Mesenchymal stem cell (in vitro differentiated cells and primary cell): Measurements from ENCODE around the gene TRAF3IP1.

ENCODE experiments used
- DNase-seq: peaks from one replicate; pipeline ENCODE4 v3.0.0-alpha.2; 2013
- H2AFZ ChIP-seq: one replicate; pipeline ENCODE4 v1.6.1; 2013; ENCODE audit warnings: low read depth, mild to moderate bottlenecking, control low read depth, inconsistent platforms, low read length, moderate library complexity
- H2AK5ac ChIP-seq: 2 replicates; pipeline ENCODE4 v1.6.1; 2013; ENCODE audit warnings: low read length, moderate library complexity, mild to moderate bottlenecking, inconsistent platforms; ENCODE audit not compliant: severe bottlenecking
- H2BK120ac ChIP-seq: one replicate; pipeline ENCODE4 v1.6.1; 2013; ENCODE audit warnings: low read depth, mild to moderate bottlenecking, inconsistent platforms, low read length, moderate library complexity
- H2BK12ac ChIP-seq, 2 experiments: one replicate each; pipeline ENCODE4 v1.6.1; 2013; ENCODE audit warnings: inconsistent platforms in 2 of 2, low read length in 2 of 2, mild to moderate bottlenecking in 2 of 2, moderate library complexity in 2 of 2, control low read depth in 1 of 2
- H2BK15ac ChIP-seq: one replicate; pipeline ENCODE4 v1.6.1; 2013; ENCODE audit warnings: mild to moderate bottlenecking, low read depth, inconsistent platforms; ENCODE audit not compliant: poor library complexity, severe bottlenecking
- H2BK5ac ChIP-seq: 2 replicates; pipeline ENCODE4 v1.6.1; 2013; ENCODE audit warnings: low read depth, mild to moderate bottlenecking, low read length, control low read depth, inconsistent platforms; ENCODE audit not compliant: poor library complexity, severe bottlenecking
- H3K14ac ChIP-seq, 2 experiments: one replicate each; pipeline ENCODE4 v1.6.1; 2013; ENCODE audit warnings: inconsistent platforms in 2 of 2, low read length in 2 of 2, control low read depth in 1 of 2, mild to moderate bottlenecking in 1 of 2, moderate library complexity in 1 of 2
- H3K18ac ChIP-seq, 2 experiments: one replicate each; pipeline ENCODE4 v1.6.1; 2013; ENCODE audit warnings: inconsistent platforms in 2 of 2, low read length in 2 of 2, control low read depth in 1 of 2, low read depth in 1 of 2, mild to moderate bottlenecking in 1 of 2
- H3K23ac ChIP-seq, 2 experiments: one replicate each; pipeline ENCODE4 v1.6.1; 2013; ENCODE audit warnings: inconsistent platforms in 2 of 2, low read length in 2 of 2, mild to moderate bottlenecking in 2 of 2, moderate library complexity in 2 of 2, control low read depth in 1 of 2
- H3K27ac ChIP-seq: 2 replicates; pipeline ENCODE4 v1.5.1; 2013; ENCODE audit warnings: mild to moderate bottlenecking, moderate library complexity, low read length, control low read depth, inconsistent platforms; ENCODE audit not compliant: poor library complexity, severe bottlenecking
- H3K27me3 ChIP-seq, 2 experiments: 2 replicates each; pipeline versions ENCODE4 v1.6.1 to v1.7.0; 2013; ENCODE audit warnings: low read length in 2 of 2, mild to moderate bottlenecking in 2 of 2, moderate library complexity in 2 of 2, control low read depth in 1 of 2, inconsistent platforms in 1 of 2; ENCODE audit not compliant: control insufficient read depth in 1 of 2, insufficient read depth in 1 of 2
- H3K36me3 ChIP-seq, 2 experiments: 2 replicates each; pipeline versions ENCODE4 v1.6.1 to v1.7.0; 2013; ENCODE audit warnings: low read length in 2 of 2, control low read depth in 1 of 2, inconsistent platforms in 1 of 2, low read depth in 1 of 2, mild to moderate bottlenecking in 1 of 2; ENCODE audit not compliant: insufficient read depth in 2 of 2, control insufficient read depth in 1 of 2
- H3K4ac ChIP-seq, 2 experiments: one replicate each; pipeline ENCODE4 v1.6.1; 2013; ENCODE audit warnings: inconsistent platforms in 2 of 2, low read length in 2 of 2, mild to moderate bottlenecking in 2 of 2, moderate library complexity in 2 of 2, control low read depth in 1 of 2, low read depth in 1 of 2
- H3K4me1 ChIP-seq: 2 replicates; pipeline ENCODE4 v1.6.1; 2013; ENCODE audit warnings: low read depth, low read length, control low read depth; ENCODE audit not compliant: control insufficient read depth, insufficient read depth
- H3K4me2 ChIP-seq: 2 replicates; pipeline ENCODE4 v1.6.1; 2013; ENCODE audit warnings: low read length, mild to moderate bottlenecking, inconsistent platforms; ENCODE audit not compliant: poor library complexity, severe bottlenecking
- H3K4me3 ChIP-seq, 2 experiments: 2 replicates each; pipeline versions ENCODE4 v1.5.1 to v1.7.0; 2013; ENCODE audit warnings: low read length in 2 of 2, mild to moderate bottlenecking in 2 of 2, control low read depth in 1 of 2, low read depth in 1 of 2; ENCODE audit not compliant: insufficient read depth in 1 of 2
- H3K79me1 ChIP-seq: replicated peaks from 2 replicates; pipeline ENCODE4 v1.6.1; 2013; ENCODE audit warnings: mild to moderate bottlenecking, control low read depth, low read length, inconsistent platforms; ENCODE audit not compliant: poor library complexity, severe bottlenecking
- H3K9ac ChIP-seq: 2 replicates; pipeline ENCODE4 v1.7.0; 2013; ENCODE audit warnings: mild to moderate bottlenecking, low read length, moderate library complexity
- H3K9me3 ChIP-seq: 2 replicates; pipeline ENCODE4 v1.7.0; 2013; ENCODE audit warnings: mild to moderate bottlenecking, low read length; ENCODE audit not compliant: control insufficient read depth
- H4K8ac ChIP-seq: one replicate; pipeline ENCODE4 v1.6.1; 2013; ENCODE audit warnings: inconsistent platforms, mild to moderate bottlenecking, low read length, moderate library complexity
- H4K91ac ChIP-seq: one replicate; pipeline ENCODE4 v1.6.1; 2013; ENCODE audit warnings: mild to moderate bottlenecking, low read length, inconsistent platforms
- WGBS: methylation state at CpG from one replicate; pipeline ENCODE4 v1.1.7; 2013; ENCODE audit warnings: mixed read lengths; 5-methylcytosine and 5-hydroxymethylcytosine counted together

TRAF3IP1 gene

GRCh38 chr2:238358769-238359168, 38.5 kb downstream of the TRAF3IP1 start:
- Histone ChIP-seq H2AFZ (no peak overlapping the region), H3K4me2 (no peak overlapping the region), H4K8ac (no peak overlapping the region), H3K4me1 (no peaks in the 10 kb centered on the region), H3K9me3 (no peaks in the 10 kb centered on the region), H4K91ac (no peak overlapping the region), H2BK120ac (no peak overlapping the region), H3K79me1 (peaks cover 2% of the 10 kb centered on the region), H2BK15ac (no peak overlapping the region), H3K14ac (no peak overlapping the region), H3K27me3 (no peaks in the 10 kb centered on the region), H3K27ac (no peak overlapping the region), H3K36me3 (peaks cover 38 to 53% of the 10 kb centered on the region in 2 experiments), H3K23ac (no peak overlapping the region), H3K4ac (no peak overlapping the region), H2AK5ac (no peak overlapping the region), H3K9ac (no peak overlapping the region), H2BK12ac (no peak overlapping the region), H2BK5ac (no peak overlapping the region), H3K4me3 (no peak overlapping the region), H3K18ac (no peak overlapping the region)
- no peak for DNase-seq
- 97% methylated on average over 3 of the region's 3 CpGs for WGBS

GRCh38 chr2:238359403-238359802, 39.1 kb downstream of the TRAF3IP1 start:
- Histone ChIP-seq H4K91ac (no peak overlapping the region), H3K18ac (no peak overlapping the region), H3K79me1 (peaks cover 2% of the 10 kb centered on the region), H3K4me1 (no peaks in the 10 kb centered on the region), H3K4ac (no peak overlapping the region), H3K4me3 (no peak overlapping the region), H3K14ac (no peak overlapping the region), H2AK5ac (no peak overlapping the region), H4K8ac (no peak overlapping the region), H2AFZ (no peak overlapping the region), H2BK12ac (no peak overlapping the region), H3K36me3 (peaks cover 33 to 47% of the 10 kb centered on the region in 2 experiments), H3K4me2 (no peak overlapping the region), H3K9ac (no peak overlapping the region), H3K27me3 (no peaks in the 10 kb centered on the region), H3K9me3 (no peaks in the 10 kb centered on the region), H3K23ac (no peak overlapping the region), H2BK15ac (no peak overlapping the region), H3K27ac (no peak overlapping the region), H2BK5ac (no peak overlapping the region), H2BK120ac (no peak overlapping the region)
- DNase-seq: no peak
- WGBS: 96% methylated on average over 2 of the region's 3 CpGs

- Histone ChIP-seq H4K91ac (no peak overlapping the region), H3K4me1 (no peaks in the 10 kb centered on the region), H2BK120ac (no peak overlapping the region), H4K8ac (no peak overlapping the region), H3K4ac (no peak overlapping the region), H3K14ac (no peak overlapping the region), H3K9me3 (no peaks in the 10 kb centered on the region), H3K9ac (no peak overlapping the region), H3K36me3 (peaks cover 22 to 33% of the 10 kb centered on the region in 2 experiments), H3K27ac (no peak overlapping the region), H3K18ac (no peak overlapping the region), H2AFZ (no peak overlapping the region), H2BK15ac (no peak overlapping the region), H3K79me1 (peaks cover 4% of the 10 kb centered on the region), H3K23ac (no peak overlapping the region), H3K27me3 (no peaks in the 10 kb centered on the region), H2AK5ac (no peak overlapping the region), H3K4me2 (no peak overlapping the region), H2BK5ac (no peak overlapping the region), H3K4me3 (no peak overlapping the region), H2BK12ac (no peak overlapping the region)
- 86% methylated on average over 9 of the region's 9 CpGs for WGBS
- no peak for DNase-seq
These were observed 41.6 kb downstream of the TRAF3IP1 start for GRCh38 chr2:238361877-238362276.

- Histone ChIP-seq H3K18ac (no peak overlapping the region), H3K9me3 (no peaks in the 10 kb centered on the region), H2BK12ac (no peak overlapping the region), H4K91ac (no peak overlapping the region), H3K9ac (no peak overlapping the region), H3K23ac (no peak overlapping the region), H3K4me1 (peaks cover 2% of the 10 kb centered on the region), H3K79me1 (peaks cover 4% of the 10 kb centered on the region), H3K4me3 (no peak overlapping the region), H3K27ac (no peak overlapping the region), H3K4me2 (no peak overlapping the region), H4K8ac (no peak overlapping the region), H3K14ac (no peak overlapping the region), H2BK15ac (no peak overlapping the region), H3K4ac (no peak overlapping the region), H2AFZ (no peak overlapping the region), H2AK5ac (no peak overlapping the region), H2BK5ac (no peak overlapping the region), H3K36me3 (peaks cover 24 to 33% of the 10 kb centered on the region in 2 experiments), H3K27me3 (no peaks in the 10 kb centered on the region), H2BK120ac (no peak overlapping the region)
- 92% methylated on average over 5 of the region's 7 CpGs for WGBS
- DNase-seq: no peak
These were observed 42.3 kb downstream of the TRAF3IP1 start for GRCh38 chr2:238362626-238363025.
